Measurements from ENCODE around the gene HPCAL1. TPM values are rescaled to one million over a fixed set of nuclear protein-coding genes. Genes with fewer than 3 reads are reported as not detected.

HPCAL1 gene
- total and polyA plus RNA-seq, 4 donors: 122 to 147 (median 136) TPM

DNA sequence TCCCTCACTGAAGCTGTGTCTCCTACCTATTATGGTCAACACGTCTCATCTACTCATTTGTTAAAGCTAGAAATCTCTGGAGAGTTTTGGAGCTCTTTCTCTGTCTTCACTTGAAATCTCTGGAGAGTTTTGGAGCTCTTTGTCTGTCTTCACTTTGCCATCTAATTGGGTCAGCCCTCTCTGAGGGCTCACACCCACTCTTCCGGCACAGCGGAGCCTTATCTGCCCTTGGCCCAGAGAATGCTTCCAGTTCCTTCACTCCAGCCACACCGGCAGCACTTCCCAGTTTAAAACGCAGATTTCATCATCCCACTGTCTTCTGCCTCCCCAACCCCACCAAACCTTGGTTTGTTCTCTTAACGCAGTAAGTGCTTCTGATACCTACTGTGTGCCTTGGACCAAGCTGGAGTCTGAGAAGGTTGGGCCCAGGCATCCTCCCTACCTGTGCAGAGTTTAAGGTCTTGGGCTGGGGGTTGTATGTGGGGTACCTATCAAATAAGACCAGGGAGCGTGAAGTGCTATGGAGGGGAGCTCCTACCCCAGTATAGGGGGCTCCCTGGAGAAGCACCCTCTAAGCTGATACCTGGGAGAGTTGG lies 5.0 kb downstream of the HPCAL1 start:
- H3K9ac ChIP-seq (ENCODE audit: insufficient read depth in 1 of 2, low read length in 2 of 2): no peak overlapping the region
- ATAC-seq (ENCODE audit: insufficient read depth, low FRiP score): no peak
- peaks cover 0 to 12% (median 5%) of the 10 kb centered on the region in 4 donors for H3K36me3 ChIP-seq (ENCODE audit: control insufficient read depth in 4 of 4, insufficient read depth in 4 of 4, low read length in 4 of 4)
- no peak for DNase-seq
- peak overlapping the region in 1 of 2 donors; percentile 41 for H3K27ac ChIP-seq (ENCODE audit: low read depth in 1 of 2, low read length in 1 of 2)
- H3K27me3 ChIP-seq (ENCODE audit: control insufficient read depth in 3 of 3, insufficient read depth in 3 of 3, low read length in 2 of 3): no peaks in the 10 kb centered on the region
- no peaks in the 10 kb centered on the region for H3K9me3 ChIP-seq (ENCODE audit: control insufficient read depth in 4 of 4, insufficient read depth in 3 of 4, low read length in 3 of 4)
- no peak overlapping the region for H3K4me3 ChIP-seq
- WGBS, 2 donors: 32% methylated on average over 7 of the region's 7 CpGs
- TF ChIP-seq CTCF (IDR thresholded peaks at IDR 0.05; ENCODE audit: control extremely low read depth, extremely low read depth): no peak
- peaks cover 0 to 31% (median 23%) of the 10 kb centered on the region in 5 donors for H3K4me1 ChIP-seq (ENCODE audit: control insufficient read depth in 5 of 5, insufficient read depth in 5 of 5, low read length in 5 of 5)

GRCh38 chr2:10308866-10309265 lies 6.2 kb downstream of the HPCAL1 start:
- H3K27ac ChIP-seq (ENCODE audit: low read depth in 1 of 2, low read length in 1 of 2): no peak overlapping the region
- H3K4me1 ChIP-seq (ENCODE audit: control insufficient read depth in 5 of 5, insufficient read depth in 5 of 5, low read length in 5 of 5): peaks cover 0 to 31% (median 23%) of the 10 kb centered on the region in 5 donors

DNA sequence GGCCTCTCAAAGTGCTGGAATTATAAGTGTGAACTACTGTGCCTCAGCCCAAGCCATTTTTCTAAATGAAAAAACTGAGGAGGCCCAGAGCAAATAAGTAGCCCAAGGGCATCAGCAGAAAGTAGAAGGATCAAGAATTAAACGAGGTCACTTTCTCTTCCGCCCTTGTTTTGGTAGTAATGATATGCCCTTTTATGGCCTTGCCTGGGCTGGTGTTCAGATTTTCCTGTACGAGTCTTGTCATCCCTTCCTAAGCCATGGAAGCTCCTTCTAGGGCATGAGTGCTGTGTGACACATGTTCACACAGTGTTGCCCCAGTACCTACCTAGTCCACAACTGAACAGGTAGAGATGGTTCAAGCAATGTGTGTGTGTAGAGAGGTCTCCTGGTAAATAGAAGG lies 6.6 kb downstream of the HPCAL1 start:
- DNase-seq (no peak), ATAC-seq (ENCODE audit: insufficient read depth, low FRiP score) (no peak)
- Histone ChIP-seq H3K27me3 (ENCODE audit: control insufficient read depth in 3 of 3, insufficient read depth in 3 of 3, low read length in 2 of 3) (no peaks in the 10 kb centered on the region), H3K9ac (ENCODE audit: insufficient read depth in 1 of 2, low read length in 2 of 2) (no peak overlapping the region), H3K9me3 (ENCODE audit: control insufficient read depth in 4 of 4, insufficient read depth in 3 of 4, low read length in 3 of 4) (no peaks in the 10 kb centered on the region), H3K27ac (ENCODE audit: low read depth in 1 of 2, low read length in 1 of 2) (no peak overlapping the region), H3K4me1 (ENCODE audit: control insufficient read depth in 5 of 5, insufficient read depth in 5 of 5, low read length in 5 of 5) (peaks cover 0 to 30% (median 25%) of the 10 kb centered on the region in 5 donors), H3K36me3 (ENCODE audit: control insufficient read depth in 4 of 4, insufficient read depth in 4 of 4, low read length in 4 of 4) (peaks cover 0 to 12% (median 5%) of the 10 kb centered on the region in 4 donors), H3K4me3 (no peak overlapping the region)
- 72 to 82% methylated on average over 3 of the region's 3 CpGs for WGBS, 2 donors
- TF ChIP-seq CTCF (IDR thresholded peaks at IDR 0.05; ENCODE audit: control extremely low read depth, extremely low read depth): no peak

More at GRCh38 chr2:10308866-10309265, 6.2 kb downstream of the HPCAL1 start:
- Histone ChIP-seq H3K9ac (ENCODE audit: insufficient read depth in 1 of 2, low read length in 2 of 2) (no peak overlapping the region), H3K36me3 (ENCODE audit: control insufficient read depth in 4 of 4, insufficient read depth in 4 of 4, low read length in 4 of 4) (peaks cover 0 to 12% (median 5%) of the 10 kb centered on the region in 4 donors), H3K4me3 (no peak overlapping the region), H3K27me3 (ENCODE audit: control insufficient read depth in 3 of 3, insufficient read depth in 3 of 3, low read length in 2 of 3) (no peaks in the 10 kb centered on the region), H3K9me3 (ENCODE audit: control insufficient read depth in 4 of 4, insufficient read depth in 3 of 4, low read length in 3 of 4) (no peaks in the 10 kb centered on the region)
- TF ChIP-seq CTCF (IDR thresholded peaks at IDR 0.05; ENCODE audit: control extremely low read depth, extremely low read depth): no peak
- ATAC-seq (ENCODE audit: insufficient read depth, low FRiP score): no peak
- 95 to 97% methylated on average over 2 of the region's 2 CpGs for WGBS, 2 donors
- DNase-seq: no peak
